Natural killer cell treated with Interleukin-12 subunit alpha and Interleukin-12 subunit beta and Interleukin-15 and Interleukin-18, amount 100 ng/mL, for 72 hours (primary cell): Measurements from ENCODE around the gene SPN. TPM values are rescaled to one million over a fixed set of nuclear protein-coding genes. Genes with fewer than 3 reads are reported as not detected.
"Not testable (repeated sequence)": the region's sequence is repeated elsewhere in the genome, so short reads cannot be mapped to it uniquely, and the experiment has no call there.

Experiments
- ATAC-seq, 2 donors: fragments of 150-1000 bp; cut with Tn5 transposase in 1 of 2; sonication (Bioruptor Pico), chemical (Tn5 transposase) in 1 of 2; 2 replicates each; pipeline ENCODE4 v1.10.0; 2021
- DNase-seq: peaks from one replicate; pipeline ENCODE4 v3.0.0; 2022; ENCODE audit warnings: low spot score
- H3K27ac Mint-ChIP-seq, 2 donors: 1 replicate in 1 of 2; 2 replicates in 1 of 2; pipeline ENCODE4 v1.8.0; 2022; ENCODE audit warnings: mixed read lengths in 2 of 2, mild to moderate bottlenecking in 1 of 2, moderate library complexity in 1 of 2
- H3K27me3 Mint-ChIP-seq, 2 donors: 1 replicate in 1 of 2; 2 replicates in 1 of 2; pipeline ENCODE4 v1.8.0; 2022; ENCODE audit warnings: mixed read lengths in 2 of 2
- H3K36me3 Mint-ChIP-seq: one replicate; pipeline ENCODE4 v1.8.0; 2022; ENCODE audit warnings: mixed read lengths
- H3K4me1 Mint-ChIP-seq, 2 donors: 1 replicate in 1 of 2; 2 replicates in 1 of 2; pipeline ENCODE4 v1.8.0; 2022; ENCODE audit warnings: low read depth in 2 of 2, mixed read lengths in 2 of 2, mild to moderate bottlenecking in 1 of 2
- H3K4me3 Mint-ChIP-seq: one replicate; pipeline ENCODE4 v1.8.0; 2022; ENCODE audit warnings: mixed read lengths
- H3K9me3 Mint-ChIP-seq: 2 replicates; pipeline ENCODE4 v1.8.0; 2022; ENCODE audit warnings: mixed read lengths
- total RNA-seq, 2 donors: library from RNA; stranded (reverse); gene quantifications; one replicate each; pipeline ENCODE4 v1.2.3, GENCODE V29; 2022

SPN gene
- total RNA-seq, 2 donors from 2014 or later: 111 to 132 TPM

- not testable (repeated sequence) for DNase-seq, H3K27ac Mint-ChIP-seq, H3K36me3 Mint-ChIP-seq, H3K4me3 Mint-ChIP-seq, H3K27me3 Mint-ChIP-seq, ATAC-seq, H3K9me3 Mint-ChIP-seq, H3K4me1 Mint-ChIP-seq
Observed at GRCh38 chr16:29635902-29636301, 27.1 kb upstream of the SPN start.

DNA sequence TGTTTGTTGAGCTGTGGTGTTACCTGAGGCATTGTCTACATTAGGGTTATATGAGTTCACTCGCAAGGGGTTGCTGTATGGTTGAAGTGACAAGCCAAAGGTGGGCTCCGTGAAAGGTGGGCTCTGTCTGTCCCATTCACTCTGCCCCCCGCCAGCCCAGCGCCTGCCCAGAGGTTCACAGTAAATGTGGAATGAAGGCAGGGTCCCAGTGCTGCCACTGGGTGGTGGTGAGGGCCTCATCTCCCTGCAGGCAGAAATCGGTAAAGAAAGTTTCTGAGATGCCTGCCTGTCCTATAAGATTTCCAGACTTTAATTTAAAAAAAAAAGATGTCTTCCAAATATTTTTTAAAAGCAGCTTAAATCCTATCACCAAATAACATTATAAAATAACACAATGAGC lies 26.7 kb upstream of the SPN start:
- not testable (repeated sequence) for H3K9me3 Mint-ChIP-seq, H3K4me3 Mint-ChIP-seq, H3K36me3 Mint-ChIP-seq, H3K27ac Mint-ChIP-seq, ATAC-seq, DNase-seq, H3K27me3 Mint-ChIP-seq
- peaks cover 10 to 13% of the 10 kb centered on the region in 2 donors for H3K4me1 Mint-ChIP-seq

GRCh38 chr16:29638751-29639150 lies 24.3 kb upstream of the SPN start:
- peaks cover 17 to 18% of the 10 kb centered on the region in 2 donors for H3K4me1 Mint-ChIP-seq
- DNase-seq, H3K9me3 Mint-ChIP-seq, H3K36me3 Mint-ChIP-seq, H3K4me3 Mint-ChIP-seq, H3K27ac Mint-ChIP-seq, H3K27me3 Mint-ChIP-seq, ATAC-seq: not testable (repeated sequence)

GRCh38 chr16:29641561-29641960 lies 21.5 kb upstream of the SPN start:
- Mint-ChIP-seq H3K36me3 (no peaks in the 10 kb centered on the region), H3K4me3 (peak overlapping the region; percentile 89), H3K4me1 (peaks cover 31 to 38% of the 10 kb centered on the region in 2 donors), H3K9me3 (no peaks in the 10 kb centered on the region), H3K27ac (peak overlapping the region; percentile 92 to 93), H3K27me3 (no peaks in the 10 kb centered on the region)
- ATAC-seq (peak in 1 of 2 donors; percentile 66), DNase-seq (no peak)

GRCh38 chr16:29643596-29643995 lies 19.5 kb upstream of the SPN start:
- Mint-ChIP-seq H3K36me3 (no peaks in the 10 kb centered on the region), H3K27me3 (no peaks in the 10 kb centered on the region), H3K9me3 (no peaks in the 10 kb centered on the region), H3K27ac (peak overlapping the region in 1 of 2 donors; percentile 62), H3K4me1 (peaks cover 31 to 38% of the 10 kb centered on the region in 2 donors), H3K4me3 (no peak overlapping the region)
- ATAC-seq (no peak), DNase-seq (no peak)

DNA sequence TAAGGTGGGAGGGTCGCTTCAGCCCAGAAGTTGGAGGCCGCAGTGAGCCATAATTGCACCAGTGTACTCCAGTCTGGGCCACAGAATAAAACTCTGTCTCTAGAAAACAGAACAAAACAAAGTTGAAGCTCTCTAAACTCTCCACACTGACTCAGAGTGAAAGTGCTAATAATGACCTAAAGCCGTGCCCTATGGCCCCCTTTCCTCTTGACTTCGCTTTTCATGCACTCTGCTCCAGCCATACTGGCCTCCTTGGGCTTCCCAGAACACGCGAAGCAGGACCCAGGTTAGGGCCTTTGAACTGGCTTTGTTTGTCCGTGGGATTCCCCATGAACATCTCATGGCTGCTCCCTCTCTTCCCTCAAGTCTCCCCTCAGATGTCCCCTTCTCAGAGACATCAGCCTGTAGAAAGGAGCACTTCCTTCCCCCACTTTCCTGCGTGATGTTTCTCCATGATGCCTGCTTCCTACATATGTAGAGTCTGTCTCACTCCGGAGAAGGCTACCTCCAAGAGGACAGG lies 18.6 kb upstream of the SPN start:
- H3K4me3 Mint-ChIP-seq: no peak overlapping the region
- H3K27me3 Mint-ChIP-seq: no peaks in the 10 kb centered on the region
- H3K9me3 Mint-ChIP-seq: no peaks in the 10 kb centered on the region
- H3K27ac Mint-ChIP-seq: peak overlapping the region in 1 of 2 donors; percentile 4
- DNase-seq (no peak), ATAC-seq (no peak)
- peaks cover 31 to 38% of the 10 kb centered on the region in 2 donors for H3K4me1 Mint-ChIP-seq
- no peaks in the 10 kb centered on the region for H3K36me3 Mint-ChIP-seq

GRCh38 chr16:29644973-29645693 lies 17.9 kb upstream of the SPN start:
- Mint-ChIP-seq H3K27me3 (no peaks in the 10 kb centered on the region), H3K9me3 (no peaks in the 10 kb centered on the region), H3K4me3 (peak overlapping the region; percentile 16), H3K27ac (peak overlapping the region; percentile 4 to 63), H3K36me3 (no peaks in the 10 kb centered on the region), H3K4me1 (peaks cover 36 to 43% of the 10 kb centered on the region in 2 donors)
- no peak for DNase-seq
- no peak for ATAC-seq

- ATAC-seq: peak in 1 of 2 donors; percentile 46
- Mint-ChIP-seq H3K4me3 (peak overlapping the region; percentile 16), H3K4me1 (peaks cover 32 to 40% of the 10 kb centered on the region in 2 donors), H3K27me3 (no peaks in the 10 kb centered on the region), H3K36me3 (no peaks in the 10 kb centered on the region), H3K9me3 (no peaks in the 10 kb centered on the region), H3K27ac (peak overlapping the region; percentile 4 to 63)
- DNase-seq: no peak
Observed at GRCh38 chr16:29645694-29646187, 17.3 kb upstream of the SPN start.

DNA sequence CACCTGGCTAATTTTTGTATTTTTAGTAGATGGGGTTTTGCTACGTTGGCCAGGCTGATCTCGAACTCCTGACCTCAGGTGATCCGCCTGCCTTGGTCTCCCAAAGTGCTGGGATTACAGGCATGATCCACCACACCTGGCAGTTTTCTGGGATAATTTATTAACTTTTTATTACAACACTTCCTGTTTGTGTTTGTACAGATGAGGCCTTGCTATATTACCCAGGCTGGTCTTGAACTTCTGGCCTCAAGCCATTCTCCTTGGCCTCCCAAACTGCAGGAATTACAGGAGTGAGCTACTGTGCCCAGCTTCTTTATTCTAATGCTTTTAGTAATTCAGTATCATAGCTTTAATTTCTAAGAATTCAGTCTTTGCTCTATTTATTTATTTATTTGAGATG lies 16.1 kb upstream of the SPN start:
- no peak for DNase-seq
- Mint-ChIP-seq H3K36me3 (no peaks in the 10 kb centered on the region), H3K27me3 (no peaks in the 10 kb centered on the region), H3K4me1 (peaks cover 21 to 30% of the 10 kb centered on the region in 2 donors), H3K9me3 (no peaks in the 10 kb centered on the region), H3K4me3 (no peak overlapping the region), H3K27ac (no peak overlapping the region)
- ATAC-seq: no peak

DNA sequence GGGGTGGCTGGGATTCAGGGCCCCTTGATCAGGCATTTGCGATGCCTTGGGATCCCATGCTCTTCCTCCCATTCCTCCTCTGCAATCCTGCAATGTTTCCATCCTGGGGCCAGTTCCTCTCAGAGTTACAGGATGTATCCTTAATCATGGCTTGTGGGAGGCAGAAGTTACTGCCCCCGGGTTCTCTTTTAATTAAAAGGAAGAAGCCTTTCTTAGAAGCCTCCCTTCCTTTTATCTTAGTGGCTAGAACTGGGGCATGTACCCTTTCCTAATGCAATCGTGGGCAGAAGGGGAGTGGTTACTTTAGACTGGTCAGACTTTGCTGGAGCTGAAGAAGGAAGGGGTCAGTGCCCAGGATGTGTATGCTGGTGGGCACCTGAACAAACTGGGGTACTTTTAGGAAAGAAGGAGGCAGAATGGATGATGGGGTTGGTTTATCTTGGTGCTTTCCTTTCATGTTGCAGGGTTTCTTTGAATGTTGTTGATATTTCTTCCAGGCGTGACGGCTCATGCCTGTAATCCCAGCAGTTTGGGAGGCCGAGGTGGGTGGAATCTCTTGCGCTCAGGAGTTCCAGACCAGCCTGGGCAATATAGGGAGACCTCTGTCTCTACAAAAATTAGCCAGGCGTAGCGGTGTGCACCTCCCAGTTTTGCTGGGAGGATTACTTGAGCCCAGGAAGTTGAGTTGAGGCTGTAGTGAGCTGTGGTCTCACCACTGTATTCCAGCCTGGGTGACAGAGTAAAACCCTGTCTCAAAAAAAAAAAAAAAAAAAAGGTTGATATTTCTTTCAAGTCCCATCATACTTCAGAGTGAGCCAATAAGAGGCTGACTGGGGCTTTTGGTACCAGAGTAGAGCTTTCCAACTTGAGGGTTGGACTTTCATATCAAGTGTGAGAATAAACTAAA lies 13.2 kb upstream of the SPN start:
- peak overlapping the region in 1 of 2 donors; percentile 18 for H3K27ac Mint-ChIP-seq
- no peaks in the 10 kb centered on the region for H3K9me3 Mint-ChIP-seq
- peaks cover 14 to 24% of the 10 kb centered on the region in 2 donors for H3K4me1 Mint-ChIP-seq
- no peak overlapping the region for H3K4me3 Mint-ChIP-seq
- DNase-seq (peak; percentile 28), ATAC-seq (no peak)
- H3K27me3 Mint-ChIP-seq: no peaks in the 10 kb centered on the region
- no peaks in the 10 kb centered on the region for H3K36me3 Mint-ChIP-seq

DNA sequence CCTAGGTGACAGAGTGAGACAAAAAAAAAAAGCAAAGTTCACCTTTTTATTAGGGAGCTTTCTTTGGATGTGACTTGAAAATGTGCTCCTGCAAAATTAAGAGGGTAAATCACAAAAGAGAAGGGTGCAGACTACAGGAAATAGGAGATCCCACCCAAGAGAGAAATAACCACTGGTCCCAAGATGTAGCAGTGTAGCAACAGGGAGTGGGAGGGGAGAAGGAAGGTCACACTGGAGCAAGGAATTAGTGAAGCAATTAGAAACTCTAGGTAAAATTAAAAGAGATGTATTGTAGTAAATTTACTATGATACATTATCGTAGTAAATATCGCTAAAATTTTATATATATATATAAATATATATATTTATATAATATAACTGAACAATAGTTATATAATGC lies 12.3 kb upstream of the SPN start:
- H3K36me3 Mint-ChIP-seq: no peaks in the 10 kb centered on the region
- ATAC-seq: no peak
- H3K4me1 Mint-ChIP-seq: peaks cover 6 to 15% of the 10 kb centered on the region in 2 donors
- no peak overlapping the region for H3K4me3 Mint-ChIP-seq
- no peaks in the 10 kb centered on the region for H3K27me3 Mint-ChIP-seq
- no peak for DNase-seq
- H3K27ac Mint-ChIP-seq: no peak overlapping the region
- H3K9me3 Mint-ChIP-seq: no peaks in the 10 kb centered on the region

DNA sequence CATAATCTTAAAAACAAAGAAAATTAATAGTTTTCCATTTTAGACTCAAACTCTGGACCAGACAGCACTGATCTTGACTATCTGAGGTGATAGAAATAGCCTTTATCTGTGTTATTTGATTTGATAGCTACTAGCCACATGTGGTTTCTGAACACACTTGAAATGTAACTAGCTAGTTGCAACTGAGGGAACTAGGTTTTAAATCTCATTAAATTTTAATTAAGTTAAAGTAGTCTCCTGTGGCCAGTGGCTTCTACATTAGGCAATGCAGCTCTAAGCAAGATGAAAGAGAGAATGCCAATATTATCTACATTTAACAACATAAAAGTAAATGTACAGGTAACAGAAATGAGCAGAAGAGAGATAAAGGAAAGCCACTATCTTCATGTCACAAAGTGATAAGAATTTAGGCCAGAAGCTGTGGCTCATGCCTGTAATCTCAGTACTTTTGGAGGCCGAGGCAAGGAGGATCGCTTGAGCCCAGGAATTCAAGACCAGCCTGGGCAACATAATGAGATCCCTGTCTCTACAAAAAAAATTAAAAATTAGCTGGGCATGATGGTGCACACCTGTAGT lies 11.2 kb upstream of the SPN start:
- H3K4me3 Mint-ChIP-seq: no peak overlapping the region
- no peak overlapping the region for H3K27ac Mint-ChIP-seq
- DNase-seq (no peak), ATAC-seq (no peak)
- H3K4me1 Mint-ChIP-seq: peaks cover 10% of the 10 kb centered on the region in 2 donors
- H3K36me3 Mint-ChIP-seq: no peaks in the 10 kb centered on the region
- no peaks in the 10 kb centered on the region for H3K27me3 Mint-ChIP-seq
- H3K9me3 Mint-ChIP-seq: no peaks in the 10 kb centered on the region

DNA sequence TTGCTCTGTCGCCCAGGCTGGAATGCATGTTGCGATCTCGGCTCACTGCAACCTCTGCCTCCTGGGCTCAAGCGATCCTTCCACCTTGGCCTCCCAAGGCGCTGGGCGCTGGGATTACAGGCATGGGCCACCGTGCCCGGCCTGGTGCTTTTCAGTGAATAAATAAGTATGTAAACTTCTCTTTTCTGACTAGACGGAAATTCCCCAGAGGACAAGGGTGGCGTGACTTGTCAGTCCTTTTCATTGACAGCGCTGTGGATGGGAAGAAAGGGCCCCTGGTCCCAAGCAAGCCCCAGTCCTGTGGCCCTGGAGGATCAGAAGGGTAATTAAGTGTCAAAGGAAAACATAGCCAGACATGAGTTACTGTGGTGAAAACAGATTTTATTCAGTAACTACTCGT lies 9.6 kb upstream of the SPN start:
- no peak overlapping the region for H3K27ac Mint-ChIP-seq
- DNase-seq (no peak), ATAC-seq (no peak)
- H3K27me3 Mint-ChIP-seq: no peaks in the 10 kb centered on the region
- no peaks in the 10 kb centered on the region for H3K36me3 Mint-ChIP-seq
- H3K4me1 Mint-ChIP-seq: peaks cover 10% of the 10 kb centered on the region in 2 donors
- no peaks in the 10 kb centered on the region for H3K9me3 Mint-ChIP-seq
- H3K4me3 Mint-ChIP-seq: no peak overlapping the region
